AG10803 (cell line): ENCODE results near the gene AMIGO1.

Source experiments
- DNase-seq: peaks from one replicate; pipeline ENCODE4 v3.0.0; 2010; ENCODE audit warnings: low read depth
- H3K4me3 ChIP-seq: 2 replicates; pipeline ENCODE4 v1.5.1; 2011; ENCODE audit warnings: mild to moderate bottlenecking, low read length, control low read depth
- CTCF ChIP-seq: conservative IDR thresholded peaks from 2 replicates; pipeline ENCODE4 v1.5.1; 2011; ENCODE audit warnings: mild to moderate bottlenecking, low read length, control low read depth, inconsistent platforms

Gene AMIGO1

GRCh38 chr1:109454497-109455133 lies 54.9 kb downstream of the AMIGO1 start:
- no peak for TF ChIP-seq CTCF
- no peak for DNase-seq
- H3K4me3 ChIP-seq: no peak overlapping the region
